ENCODE measurements around the gene ADAMTS18.

Gene ADAMTS18

GRCh38 chr16:77433146-77433545 lies 1.7 kb downstream of the ADAMTS18 start:
- no peak for DNase-seq

GRCh38 chr16:77432264-77432663 lies 2.6 kb downstream of the ADAMTS18 start:
- no peak for DNase-seq

GRCh38 chr16:77430787-77431585 lies 3.8 kb downstream of the ADAMTS18 start:
- no peak for DNase-seq

GRCh38 chr16:77430360-77430759 lies 4.5 kb downstream of the ADAMTS18 start:
- no peak for DNase-seq

- DNase-seq = no peak
Observed at GRCh38 chr16:77424871-77425604, 9.8 kb downstream of the ADAMTS18 start.

- no peak for DNase-seq
Observed at GRCh38 chr16:77422196-77422784, 12.5 kb downstream of the ADAMTS18 start.

- DNase-seq = no peak
Observed at GRCh38 chr16:77416939-77417480, 17.8 kb downstream of the ADAMTS18 start.

- no peak for DNase-seq
Observed at GRCh38 chr16:77414752-77415231, 20.0 kb downstream of the ADAMTS18 start.

- DNase-seq = no peak
Observed at GRCh38 chr16:77410449-77410848, 24.4 kb downstream of the ADAMTS18 start.

- no peak for DNase-seq
Observed at GRCh38 chr16:77409311-77409710, 25.5 kb downstream of the ADAMTS18 start.

- DNase-seq = no peak
Observed at GRCh38 chr16:77408607-77409006, 26.2 kb downstream of the ADAMTS18 start.

- DNase-seq = no peak
Observed at GRCh38 chr16:77406680-77407079, 28.2 kb downstream of the ADAMTS18 start.

- no peak for DNase-seq
Observed at GRCh38 chr16:77404775-77405174, 30.1 kb downstream of the ADAMTS18 start.

GRCh38 chr16:77403732-77404131 lies 31.1 kb downstream of the ADAMTS18 start:
- no peak for DNase-seq

GRCh38 chr16:77402672-77403071 lies 32.2 kb downstream of the ADAMTS18 start:
- no peak for DNase-seq

- DNase-seq = no peak
Observed at GRCh38 chr16:77402118-77402517, 32.7 kb downstream of the ADAMTS18 start.

- DNase-seq = no peak
Observed at GRCh38 chr16:77399546-77399945, 35.3 kb downstream of the ADAMTS18 start.

- no peak for DNase-seq
Observed at GRCh38 chr16:77399066-77399465, 35.8 kb downstream of the ADAMTS18 start.

GRCh38 chr16:77398495-77398894 lies 36.3 kb downstream of the ADAMTS18 start:
- DNase-seq = no peak

GRCh38 chr16:77396461-77396860 lies 38.4 kb downstream of the ADAMTS18 start:
- DNase-seq = no peak

GRCh38 chr16:77394699-77395098 lies 40.1 kb downstream of the ADAMTS18 start:
- DNase-seq = no peak

GRCh38 chr16:77393955-77394354 lies 40.9 kb downstream of the ADAMTS18 start:
- DNase-seq = no peak

GRCh38 chr16:77387815-77388209 lies 47.0 kb downstream of the ADAMTS18 start:
- DNase-seq = no peak
